IPS DF 19.7 (cell line): Measurements from ENCODE around the gene DDN.

ENCODE experiments used
- DNase-seq: peaks from one replicate; pipeline ENCODE4 v3.0.0-alpha.2; 2013; ENCODE audit warnings: low read depth, low spot score

DDN gene

DNA sequence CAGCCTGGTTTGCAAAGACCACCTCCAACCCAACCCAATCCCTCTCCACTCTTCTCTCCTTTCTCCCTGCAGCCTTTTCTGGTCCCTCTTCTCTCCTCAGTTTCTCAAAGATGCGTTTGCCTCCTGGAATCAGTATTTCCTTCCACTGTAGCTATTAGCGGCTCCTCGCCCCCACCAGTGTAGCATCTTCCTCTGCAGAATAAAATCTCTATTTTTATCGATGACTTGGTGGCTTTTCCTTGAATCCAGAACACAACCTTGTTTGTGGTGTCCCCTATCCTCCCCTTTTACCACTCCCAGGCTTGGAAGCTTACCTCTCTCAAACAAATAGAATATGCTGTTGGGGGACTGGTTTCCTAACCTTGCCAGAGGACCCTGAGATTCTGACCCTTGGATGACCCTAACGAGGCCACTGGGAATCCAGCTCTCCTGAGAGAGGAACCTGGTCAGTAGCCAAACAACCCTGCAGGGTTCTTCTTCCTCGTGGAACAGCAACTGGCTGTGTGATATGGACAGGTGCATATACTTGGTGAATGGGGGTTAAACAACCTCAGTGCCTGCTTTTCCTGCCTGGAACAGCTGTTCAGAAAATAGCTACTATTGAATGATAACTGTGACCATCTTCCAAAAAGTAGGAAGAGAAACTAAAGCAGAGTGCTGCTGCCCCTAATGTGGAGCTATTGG, 16.6 kb downstream of the DDN start:
- DNase-seq = no peak

DNA sequence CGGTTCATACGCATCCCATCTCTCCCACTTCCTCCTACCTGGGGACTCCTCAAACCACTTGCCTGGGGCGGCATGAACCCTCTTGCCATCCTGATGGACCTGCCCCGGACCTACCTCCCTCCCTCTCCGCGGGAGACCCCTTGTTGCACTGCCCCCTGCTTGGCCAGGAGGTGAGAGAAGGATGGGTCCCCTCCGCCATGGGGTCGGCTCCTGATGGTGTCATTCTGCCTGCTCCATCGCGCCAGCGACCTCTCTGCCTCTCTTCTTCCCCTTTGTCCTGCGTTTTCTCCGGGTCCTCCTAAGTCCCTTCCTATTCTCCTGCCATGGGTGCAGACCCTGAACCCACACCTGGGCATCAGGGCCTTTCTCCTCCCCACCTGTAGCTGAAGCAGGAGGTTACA, 17.4 kb downstream of the DDN start:
- no peak for DNase-seq

DNA sequence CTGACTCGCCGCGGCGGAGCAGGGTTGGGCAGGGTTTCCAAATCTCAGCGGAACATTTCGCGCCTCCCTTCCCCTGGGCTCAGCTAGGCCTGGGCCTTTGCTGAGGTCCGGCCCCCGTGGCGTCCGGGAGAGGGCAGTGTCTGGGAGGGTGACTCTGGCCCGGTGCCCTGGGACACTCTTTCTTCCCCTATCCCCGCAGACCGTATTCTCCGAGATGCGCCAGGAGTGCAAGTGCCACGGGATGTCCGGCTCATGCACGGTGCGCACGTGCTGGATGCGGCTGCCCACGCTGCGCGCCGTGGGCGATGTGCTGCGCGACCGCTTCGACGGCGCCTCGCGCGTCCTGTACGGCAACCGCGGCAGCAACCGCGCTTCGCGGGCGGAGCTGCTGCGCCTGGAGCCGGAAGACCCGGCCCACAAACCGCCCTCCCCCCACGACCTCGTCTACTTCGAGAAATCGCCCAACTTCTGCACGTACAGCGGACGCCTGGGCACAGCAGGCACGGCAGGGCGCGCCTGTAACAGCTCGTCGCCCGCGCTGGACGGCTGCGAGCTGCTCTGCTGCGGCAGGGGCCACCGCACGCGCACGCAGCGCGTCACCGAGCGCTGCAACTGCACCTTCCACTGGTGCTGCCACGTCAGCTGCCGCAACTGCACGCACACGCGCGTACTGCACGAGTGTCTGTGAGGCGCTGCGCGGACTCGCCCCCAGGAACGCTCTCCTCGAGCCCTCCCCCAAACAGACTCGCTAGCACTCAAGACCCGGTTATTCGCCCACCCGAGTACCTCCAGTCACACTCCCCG, 18.0 kb downstream of the DDN start:
- no peak for DNase-seq

GRCh38 chr12:48980389-48980952, 18.7 kb downstream of the DDN start:
- DNase-seq = no peak

GRCh38 chr12:48979602-48980388, 19.4 kb downstream of the DDN start:
- DNase-seq = no peak

DNA sequence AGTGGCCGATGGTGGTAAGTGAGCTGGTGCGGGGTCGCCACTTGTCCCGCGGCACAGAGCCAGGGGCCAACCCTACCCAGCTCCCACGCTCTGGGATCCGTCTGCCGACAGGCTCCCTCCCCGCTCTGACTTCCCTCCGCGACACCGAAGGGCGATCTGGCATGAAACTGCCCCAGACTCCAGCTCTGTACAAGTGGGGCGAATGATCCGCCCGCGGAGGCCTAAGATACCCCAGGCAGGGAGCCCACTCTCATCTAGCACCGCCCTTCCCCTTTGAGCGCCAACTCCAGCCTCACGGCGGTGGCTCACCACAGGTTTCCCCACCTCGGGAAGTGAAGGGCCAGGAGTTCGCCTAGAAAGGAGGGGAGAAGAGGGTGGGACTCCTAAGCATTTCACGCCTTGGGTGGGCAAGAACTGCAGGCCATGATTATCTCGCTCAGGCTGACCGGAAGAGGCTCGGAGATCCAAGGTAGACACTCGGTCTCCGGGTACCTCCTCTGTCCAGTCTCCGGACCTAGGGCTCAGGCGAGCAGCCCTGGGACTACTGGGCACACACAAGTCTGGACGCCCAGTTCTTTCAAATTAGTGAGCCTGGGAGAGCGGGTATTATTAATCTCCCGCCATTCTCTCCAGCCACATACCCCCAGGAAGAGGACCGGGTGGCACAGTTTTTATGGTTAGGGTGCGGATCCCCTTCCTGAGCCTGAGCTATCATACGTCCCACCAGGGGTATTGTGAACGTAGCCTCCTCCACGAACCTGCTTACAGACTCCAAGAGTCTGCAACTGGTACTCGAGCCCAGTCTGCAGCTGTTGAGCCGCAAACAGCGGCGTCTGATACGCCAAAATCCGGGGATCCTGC, 20.2 kb downstream of the DDN start:
- DNase-seq = no peak

GRCh38 chr12:48978291-48978740, 20.9 kb downstream of the DDN start, which contains the start of gene WNT1:
TSS of gene WNT1 (plus strand) at chr12:48978322. CDS start at chr12:48978651, 329 bp downstream.
- no peak for DNase-seq

DNA sequence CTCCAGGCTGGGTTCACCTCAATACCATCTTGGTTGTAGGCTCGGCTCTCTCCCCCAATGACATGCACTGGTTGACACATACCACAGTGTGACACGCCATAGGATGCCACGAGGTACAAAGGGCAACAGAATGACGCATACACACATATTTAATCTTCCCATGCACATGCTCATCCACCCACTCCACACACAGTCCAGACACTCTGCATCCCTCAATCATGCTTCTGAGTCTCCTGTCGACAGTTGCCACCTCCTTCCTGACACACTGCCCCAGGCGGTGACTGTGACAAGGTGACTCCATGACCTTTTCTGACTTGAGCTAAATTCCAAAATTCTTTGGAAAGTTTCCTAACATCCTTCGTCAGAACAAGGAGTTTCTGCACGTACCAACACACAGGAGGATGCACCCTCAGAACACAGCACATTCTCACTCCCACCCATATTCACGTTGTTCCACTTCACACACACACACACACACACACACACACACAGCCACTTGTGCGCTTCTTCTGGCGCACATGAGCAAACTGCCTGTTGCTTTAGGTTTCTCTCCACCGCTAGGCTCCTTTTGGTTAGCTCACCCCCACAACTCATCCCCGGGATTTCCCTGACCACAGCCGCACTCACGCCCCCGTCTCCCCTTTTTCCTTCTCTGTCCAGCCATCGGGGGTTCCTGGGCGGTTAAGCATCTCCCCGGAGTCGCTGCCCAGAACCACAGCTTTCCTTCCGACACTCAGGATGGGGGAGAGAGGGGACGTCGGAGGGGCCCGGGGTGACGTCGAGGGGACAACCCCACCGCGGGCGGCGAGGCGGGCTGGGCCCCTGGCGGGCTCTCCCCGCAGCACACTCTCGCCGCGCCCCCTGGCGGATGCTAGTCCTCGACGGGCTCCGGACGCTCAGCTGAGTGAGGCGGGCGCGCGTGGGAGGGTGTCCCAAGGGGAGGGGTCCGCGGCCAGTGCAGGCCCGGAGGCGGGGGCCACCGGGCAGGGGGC, 21.6 kb downstream of the DDN start:
- DNase-seq = no peak

DNA sequence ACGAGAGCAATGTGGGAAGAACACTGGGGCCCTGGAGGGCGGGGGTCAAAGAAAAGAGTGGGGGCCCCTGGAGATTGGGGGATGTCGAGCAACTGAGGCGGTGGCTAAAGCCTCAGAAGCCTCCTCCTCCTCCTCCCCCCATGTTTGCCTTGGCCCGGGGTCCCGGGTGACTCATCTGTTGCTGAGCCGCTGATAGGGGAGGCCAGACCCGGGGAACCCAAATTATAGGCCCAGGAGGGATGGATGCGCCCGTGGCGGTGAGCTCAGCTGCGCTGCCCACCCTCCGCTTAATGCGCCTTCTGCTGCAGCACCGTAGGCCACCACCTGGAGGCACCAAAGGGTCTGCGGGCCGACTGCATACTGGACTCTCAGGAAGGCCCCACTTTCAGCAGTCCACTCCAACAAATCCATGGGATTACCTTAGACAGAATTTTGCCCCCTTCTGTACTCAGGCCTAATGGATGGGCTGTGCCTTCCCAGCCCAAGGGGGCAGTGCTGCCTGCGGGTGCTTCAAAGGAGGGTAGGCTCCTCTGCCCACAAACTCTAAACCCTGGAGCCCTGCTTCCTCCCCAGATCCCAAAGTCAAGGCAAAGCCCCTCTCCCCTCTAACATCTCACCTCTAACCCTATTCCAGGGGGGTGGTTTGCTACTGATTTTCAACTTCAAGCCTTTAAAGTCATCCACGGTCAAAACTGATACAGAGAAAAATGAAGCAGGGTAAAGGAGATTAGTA, 25.1 kb downstream of the DDN start:
- no peak for DNase-seq

- DNase-seq = no peak
These were observed 25.6 kb downstream of the DDN start for GRCh38 chr12:48973531-48973930.

DNA sequence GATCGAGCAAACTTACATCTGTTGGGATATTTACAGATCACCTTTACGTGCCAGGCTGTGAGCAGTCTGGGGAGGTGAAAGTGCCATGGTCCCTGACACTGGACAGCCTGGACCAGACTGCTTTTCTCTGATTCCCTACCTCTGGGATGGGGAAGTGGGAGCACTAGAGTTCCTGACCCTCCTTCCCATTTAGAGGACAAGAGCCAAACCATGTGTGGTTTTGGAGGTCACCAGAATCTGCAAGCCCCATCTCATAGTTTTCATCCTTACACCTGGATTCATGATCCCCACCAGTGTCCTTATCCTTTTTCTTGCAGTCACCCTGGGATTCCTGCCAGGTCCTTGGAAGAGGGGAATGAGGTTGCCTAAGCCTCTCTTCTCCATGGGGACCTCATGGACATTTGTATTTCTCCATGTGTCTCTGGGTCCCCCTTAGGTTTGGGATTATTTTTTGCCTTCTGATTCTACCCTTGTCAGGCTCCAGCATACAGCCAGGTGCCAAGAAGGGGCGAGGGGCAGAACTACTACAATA, 26.2 kb downstream of the DDN start:
- no peak for DNase-seq

- DNase-seq = no peak
These were observed 26.8 kb downstream of the DDN start for GRCh38 chr12:48972213-48972951.

- no peak for DNase-seq
These were observed 28.4 kb downstream of the DDN start for GRCh38 chr12:48970702-48971334.

DNA sequence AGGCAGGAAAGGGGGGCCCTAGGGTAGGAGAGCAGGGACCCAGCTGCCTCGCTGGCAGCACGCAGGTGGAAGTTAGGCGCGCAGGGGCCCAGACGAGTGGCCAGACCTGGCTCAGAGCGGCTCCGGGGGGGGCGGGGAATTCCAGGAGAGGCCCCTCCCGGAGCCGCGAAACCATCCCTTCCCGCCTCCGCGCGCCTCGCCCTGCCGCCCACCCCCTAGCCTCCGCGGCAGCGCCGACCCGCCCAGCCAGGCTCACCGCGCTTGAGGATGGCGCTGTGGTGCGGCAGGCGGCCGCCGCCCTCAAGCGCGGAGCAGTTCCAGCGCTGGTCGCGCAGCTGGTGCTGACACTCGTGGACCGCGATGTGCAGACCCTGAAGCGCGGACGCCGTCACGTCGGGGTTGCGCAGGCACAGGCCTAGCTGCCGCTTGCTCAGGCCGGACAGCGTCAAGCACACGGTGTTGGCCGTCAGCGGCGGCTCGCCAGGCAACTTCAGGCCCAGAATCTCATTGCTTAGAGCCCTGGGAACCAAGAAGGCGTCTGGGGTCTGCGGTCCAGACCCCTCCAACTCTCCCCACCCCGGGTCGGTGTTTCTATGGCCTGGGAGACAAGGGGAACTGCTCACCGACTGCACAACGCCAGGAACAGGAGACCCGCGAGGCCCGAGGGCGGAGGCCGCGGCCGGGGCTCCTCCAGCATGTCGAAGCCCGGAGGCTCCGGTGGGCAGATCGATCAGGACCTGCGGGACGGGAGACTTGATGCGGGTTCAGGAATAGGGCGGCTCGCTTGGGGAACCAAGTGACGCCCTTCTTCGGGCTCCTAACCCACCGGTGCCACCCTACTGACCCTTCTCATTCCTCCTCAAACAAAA, 29.1 kb downstream of the DDN start:
- DNase-seq = no peak

DNA sequence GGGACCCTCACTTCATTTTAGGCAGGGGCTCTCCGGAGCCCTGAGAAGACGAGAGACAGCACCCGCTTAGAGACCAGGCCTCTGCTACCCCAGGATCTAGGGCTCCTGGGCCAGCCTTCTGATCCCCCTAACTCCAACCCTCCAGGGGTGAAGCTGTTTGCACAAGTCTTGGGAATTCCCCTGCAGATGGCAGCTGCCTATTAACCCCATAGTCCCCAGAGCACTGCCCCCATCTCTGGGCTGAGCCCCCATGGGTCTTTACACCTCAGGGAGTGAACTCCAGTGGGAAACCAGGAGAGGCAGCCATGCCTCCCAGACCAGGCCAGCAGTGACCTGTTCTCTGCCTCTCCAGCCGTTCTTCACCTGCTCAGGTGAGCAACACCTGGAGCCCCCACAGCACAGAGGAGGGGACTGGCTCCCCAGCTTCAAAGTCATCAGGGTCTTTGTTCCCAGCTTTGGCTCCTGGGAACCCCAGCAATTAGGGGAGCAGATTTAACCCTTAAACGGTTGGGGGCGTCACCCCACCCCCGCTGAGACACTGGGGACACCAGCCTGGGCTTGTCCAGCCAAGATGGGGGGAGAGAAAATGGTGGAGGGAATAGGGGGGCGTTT, 29.9 kb downstream of the DDN start:
- no peak for DNase-seq

GRCh38 chr12:48968467-48968866, 30.7 kb downstream of the DDN start:
- no peak for DNase-seq
